HG03196 (cell line): ENCODE results near the gene PRDX5.

Experiments used
- ATAC-seq: cut with Tn5 transposase; IDR thresholded peaks from one replicate; pipeline ENCODE4 v1.9.1; 2021; ENCODE audit not compliant: unreplicated experiment

Gene PRDX5

GRCh38 chr11:64359712-64360445 lies 42.0 kb downstream of the PRDX5 start:
- ATAC-seq: no peak

- no peak for ATAC-seq
Observed at GRCh38 chr11:64360448-64360921, 42.6 kb downstream of the PRDX5 start.

DNA sequence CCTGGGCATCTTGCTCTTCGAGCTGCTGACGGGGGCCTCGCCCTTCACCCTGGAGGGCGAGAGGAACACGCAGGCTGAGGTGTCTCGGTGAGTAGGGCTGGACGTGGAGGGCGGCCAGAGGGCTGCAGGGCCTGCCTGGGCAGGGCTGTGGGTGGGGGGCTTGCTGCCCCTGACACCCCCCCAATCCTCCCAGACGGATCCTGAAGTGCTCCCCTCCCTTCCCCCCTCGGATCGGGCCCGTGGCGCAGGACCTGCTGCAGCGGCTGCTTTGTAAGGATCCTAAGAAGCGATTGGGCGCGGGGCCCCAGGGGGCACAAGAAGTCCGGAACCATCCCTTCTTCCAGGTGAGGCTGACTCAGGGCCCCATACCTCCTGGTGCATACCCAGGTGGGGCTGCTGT lies 43.7 kb downstream of the PRDX5 start:
- no peak for ATAC-seq

GRCh38 chr11:64362339-64362738 lies 44.4 kb downstream of the PRDX5 start:
- no peak for ATAC-seq

DNA sequence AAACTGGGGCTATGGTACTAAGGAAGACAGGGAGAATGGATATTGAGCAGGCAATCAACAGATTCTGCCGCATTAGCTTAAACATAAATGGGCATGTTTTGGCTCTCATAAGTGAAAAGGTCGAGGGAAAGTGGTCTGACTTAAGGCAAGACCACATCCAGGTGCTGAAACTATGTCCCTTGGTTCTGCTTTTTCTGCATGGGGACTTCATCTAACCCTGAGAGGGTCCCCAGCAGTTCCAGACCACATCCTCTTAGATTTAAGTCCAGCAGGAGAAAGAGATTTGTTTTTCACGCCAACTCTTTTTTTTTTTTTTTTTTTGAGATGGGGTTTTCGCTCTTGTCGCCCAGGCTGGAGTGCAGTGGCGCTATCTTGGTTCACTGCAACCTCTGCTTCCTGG lies 46.5 kb downstream of the PRDX5 start:
- ATAC-seq: no peak

DNA sequence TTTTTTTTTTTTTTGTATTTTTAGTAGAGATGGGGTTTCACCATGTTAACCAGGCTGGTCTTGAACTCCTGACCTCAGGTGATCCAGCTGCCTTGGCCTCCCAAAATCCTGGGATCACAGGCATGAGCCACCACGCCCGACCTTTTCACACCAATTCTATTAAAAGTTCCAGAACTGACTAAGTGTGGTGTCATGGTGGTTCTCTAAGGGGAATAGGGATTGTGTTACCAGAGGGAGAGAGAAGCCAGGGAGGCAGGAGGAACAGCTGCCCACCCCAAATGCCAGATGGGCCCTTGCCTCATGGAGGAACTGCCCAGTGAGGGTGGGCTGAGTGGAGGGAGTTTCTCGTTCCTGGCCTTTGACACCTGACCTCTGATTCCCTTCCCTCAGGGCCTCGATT lies 47.0 kb downstream of the PRDX5 start:
- no peak for ATAC-seq

DNA sequence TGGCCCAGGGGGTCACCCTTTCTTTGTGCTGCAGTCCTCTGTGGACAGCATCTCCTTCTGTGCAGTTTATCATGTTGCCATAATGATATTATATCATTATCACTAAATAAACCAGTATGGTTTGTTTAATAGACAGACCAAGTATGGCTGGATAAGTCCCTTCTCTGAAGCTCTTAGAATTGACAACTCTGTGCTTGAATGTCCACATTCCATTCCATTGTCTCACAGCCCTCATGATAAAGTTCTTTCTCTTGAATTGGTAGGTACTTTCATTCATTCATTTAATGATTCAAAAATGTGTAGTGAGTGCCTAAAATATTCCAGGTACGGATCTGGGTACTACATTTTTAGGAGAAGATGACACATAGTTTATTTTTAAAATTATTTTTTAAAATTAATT lies 48.8 kb downstream of the PRDX5 start:
- ATAC-seq: no peak

DNA sequence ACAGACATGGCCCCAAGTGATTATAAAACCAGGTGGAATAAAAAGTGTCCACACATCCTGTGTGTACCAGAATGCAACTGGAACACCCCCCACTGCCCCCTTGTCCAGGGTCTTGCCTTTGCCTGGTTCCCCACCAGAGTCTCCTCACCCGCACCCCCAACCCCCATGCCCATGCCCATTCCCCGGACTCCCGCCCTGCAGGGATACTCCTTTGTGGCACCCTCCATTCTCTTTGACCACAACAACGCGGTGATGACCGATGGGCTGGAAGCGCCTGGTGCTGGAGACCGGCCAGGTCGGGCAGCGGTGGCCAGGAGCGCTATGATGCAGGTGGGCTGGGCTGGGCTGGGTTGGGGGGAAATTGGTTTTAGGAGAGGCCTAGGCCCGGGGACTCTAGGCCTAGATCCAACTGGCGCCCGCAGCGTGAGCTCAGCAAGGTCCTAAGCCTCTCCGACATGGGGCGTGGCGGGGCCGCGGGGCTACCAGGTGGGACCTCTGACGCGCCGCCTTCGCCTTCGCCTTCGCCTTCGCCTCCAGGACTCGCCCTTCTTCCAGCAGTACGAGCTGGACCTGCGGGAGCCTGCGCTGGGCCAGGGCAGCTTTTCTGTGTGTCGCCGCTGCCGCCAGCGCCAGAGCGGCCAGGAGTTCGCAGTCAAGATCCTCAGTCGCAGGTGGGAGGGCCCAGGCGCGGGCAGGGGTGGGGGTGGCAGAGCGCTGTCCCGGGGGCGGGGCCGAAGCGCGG lies 50.2 kb downstream of the PRDX5 start:
- no peak for ATAC-seq

GRCh38 chr11:64368673-64369074 lies 50.8 kb downstream of the PRDX5 start:
- no peak for ATAC-seq

- no peak for ATAC-seq
Observed at GRCh38 chr11:64369440-64370421, 51.8 kb downstream of the PRDX5 start.

DNA sequence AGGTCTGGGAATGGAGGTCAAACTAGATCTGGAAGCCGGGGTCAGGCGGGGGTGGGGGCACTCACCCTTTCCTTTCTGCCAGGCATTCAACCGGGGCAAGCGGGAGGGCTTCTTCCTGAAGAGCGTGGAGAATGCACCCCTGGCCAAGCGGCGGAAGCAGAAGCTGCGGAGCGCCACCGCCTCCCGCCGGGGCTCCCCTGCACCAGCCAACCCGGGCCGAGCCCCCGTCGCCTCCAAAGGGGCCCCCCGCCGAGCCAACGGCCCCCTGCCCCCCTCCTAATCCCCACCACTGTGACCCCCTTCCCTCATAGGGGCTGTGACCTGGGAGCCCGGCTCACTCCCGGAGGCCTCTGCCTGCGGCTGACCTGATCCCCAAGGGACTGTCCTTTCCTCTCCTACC lies 53.3 kb downstream of the PRDX5 start:
- no peak for ATAC-seq
